ENCODE data around the gene DUSP7.

Gene DUSP7

GRCh38 chr3:52004906-52005395 is 51.4 kb downstream of the DUSP7 start:
- no peak for DNase-seq

DNA sequence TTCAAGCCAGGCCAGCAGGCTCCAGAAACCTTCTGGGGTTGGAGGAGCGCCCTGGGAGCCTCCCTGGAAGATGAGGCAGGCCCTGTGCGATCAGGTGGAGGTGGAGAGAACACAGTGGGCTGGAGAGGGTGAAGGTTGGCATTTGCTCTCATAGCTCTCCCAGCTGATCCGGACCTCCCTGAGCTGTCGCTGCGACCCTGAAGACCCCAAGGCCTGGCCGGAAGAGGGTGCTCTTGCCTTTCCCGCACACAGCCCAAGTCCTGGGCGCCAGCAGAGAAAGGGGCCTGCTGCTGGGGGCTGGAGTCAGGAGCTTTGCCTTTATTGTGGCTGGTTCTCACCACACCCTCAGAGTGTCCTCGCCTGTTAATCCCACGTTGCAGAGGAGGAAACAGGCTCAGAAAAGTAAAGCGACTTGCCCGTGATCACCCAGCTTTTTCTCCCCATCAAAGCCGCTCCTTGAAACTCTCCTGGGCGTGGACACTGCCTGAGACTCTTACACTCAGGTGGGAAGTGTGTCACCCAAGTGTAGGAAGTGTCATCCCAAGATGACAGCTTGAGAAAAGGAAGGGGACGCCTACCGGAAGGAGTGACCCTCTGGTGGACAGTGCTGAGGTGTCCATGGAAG is 52.1 kb downstream of the DUSP7 start:
- DNase-seq: no peak

- no peak for DNase-seq
Measured at GRCh38 chr3:52002748-52003147, 53.6 kb downstream of the DUSP7 start.

DNA sequence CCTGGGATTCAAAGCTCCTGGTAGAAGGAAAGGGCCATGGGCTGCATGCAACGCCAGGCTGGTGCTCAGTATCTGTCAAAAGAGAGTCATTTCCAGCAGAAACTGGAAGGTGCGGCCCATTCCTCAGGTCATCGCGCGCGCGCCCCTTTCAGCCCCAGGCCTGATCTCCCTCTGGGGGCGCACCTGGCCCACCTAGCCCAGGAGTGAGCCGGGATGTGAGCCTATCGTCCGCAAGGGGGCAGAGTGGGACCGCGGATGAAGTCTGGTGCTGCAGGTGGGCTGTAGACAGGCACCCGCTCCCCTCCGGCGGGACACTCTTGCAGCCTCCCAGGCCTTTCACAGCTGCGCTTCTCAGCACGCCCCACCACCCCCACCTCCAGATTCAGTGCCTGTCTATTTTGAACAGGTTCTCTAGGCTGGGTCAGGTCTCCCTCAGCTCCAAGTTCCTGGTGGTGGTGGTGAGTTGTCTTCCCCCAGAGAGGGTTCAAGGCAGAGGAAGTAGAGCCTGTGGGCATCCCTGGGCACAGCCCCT is 54.9 kb downstream of the DUSP7 start:
- DNase-seq: no peak

- DNase-seq: no peak
Measured at GRCh38 chr3:51999846-52000245, 56.5 kb downstream of the DUSP7 start.

Data from NCI-H1417 treated with DMSO at 0.1 percent for 48 hours (cell line).